Measurements from ENCODE around the gene PEBP1. TPM values are rescaled to one million over a fixed set of nuclear protein-coding genes. Genes with fewer than 3 reads are reported as not detected.

Gene PEBP1
- total RNA-seq, 1 experiment from 2014 or later = 312 TPM

DNA sequence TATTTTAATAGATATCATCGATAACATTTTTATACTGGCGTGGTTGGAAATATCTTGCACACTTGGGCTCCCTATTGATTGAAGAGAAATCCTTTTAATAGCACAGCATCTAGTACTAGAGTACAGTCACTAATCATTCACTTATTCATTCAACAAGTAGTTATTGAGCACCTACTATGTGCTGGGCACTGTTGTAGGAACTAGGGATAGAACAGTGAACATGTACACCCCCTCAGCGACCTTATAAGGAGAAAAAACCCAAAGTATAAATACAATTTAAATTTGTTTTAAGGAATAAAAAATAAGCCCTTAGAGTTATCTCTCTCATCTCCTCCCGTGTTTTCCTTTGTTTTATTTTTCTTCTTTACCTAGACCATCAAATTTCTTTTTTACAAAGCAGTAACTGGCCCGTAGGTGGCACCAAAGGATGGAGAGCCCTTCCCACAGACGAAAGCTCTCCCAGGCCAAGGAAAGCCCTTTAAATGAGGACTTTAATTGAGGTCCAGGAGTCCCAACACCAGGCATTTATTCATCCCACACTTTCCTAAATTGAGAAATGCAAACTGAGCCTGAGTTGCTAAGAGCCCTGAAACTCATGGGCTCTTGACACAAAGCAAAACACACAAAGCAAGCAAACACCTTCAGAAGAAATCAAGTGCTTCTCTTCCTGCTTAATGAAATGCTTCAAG lies 29.0 kb downstream of the PEBP1 start:
- Histone ChIP-seq H3K36me3 (ENCODE audit: insufficient read depth, low read length, poor library complexity, severe bottlenecking) (peaks cover 17% of the 10 kb centered on the region), H3K27me3 (replicated peaks; ENCODE audit: insufficient read depth, low read depth, low read length, poor library complexity) (no peaks in the 10 kb centered on the region), H3K4me3 (ENCODE audit: low read depth, low read length, poor library complexity, severe bottlenecking) (no peak overlapping the region), H3K9me3 (ENCODE audit: low read depth, low read length, poor library complexity, severe bottlenecking) (no peaks in the 10 kb centered on the region), H3K27ac (ENCODE audit: low read depth, low read length, poor library complexity, severe bottlenecking) (no peak overlapping the region), H3K4me1 (ENCODE audit: insufficient read depth, low read length, poor library complexity, severe bottlenecking) (no peaks in the 10 kb centered on the region)
- intact Hi-C loops (cut with micrococcal nuclease; ENCODE audit: unreplicated experiment) = no loop called here
- CTCF ChIA-PET = interaction anchor here (1.0 kb wide), 1 partner anchor 211 kb away, joined by 3 read pairs; the partner anchor contains the start of gene SUDS3
- POLR2A ChIA-PET (ENCODE audit: low non-redundant PET) = no interaction called here
- no TSS peak for BruUV-seq (replicated peaks)
- TF ChIP-seq, protein P1, sequence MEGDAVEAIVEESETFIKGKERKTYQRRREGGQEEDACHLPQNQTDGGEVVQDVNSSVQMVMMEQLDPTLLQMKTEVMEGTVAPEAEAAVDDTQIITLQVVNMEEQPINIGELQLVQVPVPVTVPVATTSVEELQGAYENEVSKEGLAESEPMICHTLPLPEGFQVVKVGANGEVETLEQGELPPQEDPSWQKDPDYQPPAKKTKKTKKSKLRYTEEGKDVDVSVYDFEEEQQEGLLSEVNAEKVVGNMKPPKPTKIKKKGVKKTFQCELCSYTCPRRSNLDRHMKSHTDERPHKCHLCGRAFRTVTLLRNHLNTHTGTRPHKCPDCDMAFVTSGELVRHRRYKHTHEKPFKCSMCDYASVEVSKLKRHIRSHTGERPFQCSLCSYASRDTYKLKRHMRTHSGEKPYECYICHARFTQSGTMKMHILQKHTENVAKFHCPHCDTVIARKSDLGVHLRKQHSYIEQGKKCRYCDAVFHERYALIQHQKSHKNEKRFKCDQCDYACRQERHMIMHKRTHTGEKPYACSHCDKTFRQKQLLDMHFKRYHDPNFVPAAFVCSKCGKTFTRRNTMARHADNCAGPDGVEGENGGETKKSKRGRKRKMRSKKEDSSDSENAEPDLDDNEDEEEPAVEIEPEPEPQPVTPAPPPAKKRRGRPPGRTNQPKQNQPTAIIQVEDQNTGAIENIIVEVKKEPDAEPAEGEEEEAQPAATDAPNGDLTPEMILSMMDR (conservative IDR thresholded peaks at IDR 0.05; ENCODE audit: low read depth, low read length) = peak; percentile 51
- no peak for TF ChIP-seq EZH2 (IDR thresholded peaks at IDR 0.05; ENCODE audit: borderline replicate concordance, low read depth, low read length, poor library complexity, severe bottlenecking)
- peak; percentile 22 for DNase-seq (ENCODE audit: low spot score)

DNA sequence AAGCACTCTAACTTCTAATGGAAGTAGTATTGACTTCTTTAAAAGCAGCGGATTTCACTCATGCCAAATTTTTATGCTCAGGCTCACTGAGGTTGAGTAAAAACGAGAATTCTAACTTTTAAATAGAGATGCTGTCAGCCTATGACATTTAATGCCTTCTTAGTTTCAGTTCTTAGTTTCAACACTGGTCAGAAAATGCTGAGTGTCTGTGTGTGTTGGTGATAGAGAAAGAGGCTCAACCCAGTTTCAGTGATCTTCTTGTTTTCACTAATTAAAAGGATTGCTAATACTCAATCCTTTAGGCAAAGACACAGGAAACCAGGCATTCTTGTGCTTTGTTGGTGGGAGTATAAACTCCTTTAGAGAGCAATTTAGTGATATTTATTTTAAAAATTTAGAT lies 31.0 kb downstream of the PEBP1 start:
- Histone ChIP-seq H3K4me3 (ENCODE audit: low read depth, low read length, poor library complexity, severe bottlenecking) (no peak overlapping the region), H3K27me3 (replicated peaks; ENCODE audit: insufficient read depth, low read depth, low read length, poor library complexity) (no peaks in the 10 kb centered on the region), H3K36me3 (ENCODE audit: insufficient read depth, low read length, poor library complexity, severe bottlenecking) (peaks cover 9% of the 10 kb centered on the region), H3K27ac (ENCODE audit: low read depth, low read length, poor library complexity, severe bottlenecking) (no peak overlapping the region), H3K4me1 (ENCODE audit: insufficient read depth, low read length, poor library complexity, severe bottlenecking) (no peaks in the 10 kb centered on the region), H3K9me3 (ENCODE audit: low read depth, low read length, poor library complexity, severe bottlenecking) (no peaks in the 10 kb centered on the region)
- ChIA-PET POLR2A (ENCODE audit: low non-redundant PET) (no interaction called here), CTCF (interaction anchor here (0.6 kb wide), 1 partner anchor 12 kb away, joined by 3 read pairs; no protein-coding TSS in a partner anchor)
- DNase-seq (ENCODE audit: low spot score) = no peak
- BruUV-seq (replicated peaks) = no TSS peak
- intact Hi-C loops (cut with micrococcal nuclease; ENCODE audit: unreplicated experiment) = no loop called here
- TF ChIP-seq EZH2 (IDR thresholded peaks at IDR 0.05; ENCODE audit: borderline replicate concordance, low read depth, low read length, poor library complexity, severe bottlenecking) = no peak
- TF ChIP-seq, protein P1 (conservative IDR thresholded peaks at IDR 0.05; ENCODE audit: low read depth, low read length) = no peak

DNA sequence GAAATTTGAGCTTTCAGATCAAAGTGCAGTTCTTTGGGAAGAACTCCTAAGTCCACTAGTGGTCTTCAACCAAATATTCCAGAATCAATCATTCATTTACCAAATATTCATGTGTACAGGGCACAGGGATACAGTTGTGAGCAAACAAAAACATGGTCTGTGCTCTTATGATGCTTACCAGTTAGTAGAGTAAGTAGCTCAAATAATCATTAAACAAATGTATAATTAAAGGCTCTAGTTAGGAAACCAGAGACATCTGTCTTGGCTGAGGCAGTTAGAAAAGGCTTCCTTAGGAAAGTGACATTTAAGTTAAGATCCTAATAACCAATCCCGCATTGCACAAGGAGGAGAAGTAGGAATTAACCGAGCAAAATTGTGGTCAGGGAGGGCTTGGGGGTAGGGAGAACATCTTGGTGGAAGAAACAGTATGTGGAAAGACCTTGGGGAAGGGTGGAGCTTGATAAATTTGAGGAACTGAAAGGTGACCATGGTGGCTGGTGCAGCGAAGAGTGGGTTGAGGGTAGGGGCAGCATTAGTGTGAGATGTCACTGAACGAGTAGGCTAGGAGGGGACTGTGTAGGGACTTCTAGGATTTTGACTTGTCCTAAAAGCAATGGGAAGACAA lies 40.0 kb downstream of the PEBP1 start:
- BruUV-seq (replicated peaks) = no TSS peak
- POLR2A ChIA-PET (ENCODE audit: low non-redundant PET) = no interaction called here
- CTCF ChIA-PET = interaction anchor here (0.5 kb wide), 1 partner anchor 1421 kb away, joined by 3 read pairs; no protein-coding TSS in a partner anchor

More for the DNA sequence above, 40.0 kb downstream of the PEBP1 start:
- Histone ChIP-seq H3K9me3 (ENCODE audit: low read depth, low read length, poor library complexity, severe bottlenecking) (no peaks in the 10 kb centered on the region), H3K27ac (ENCODE audit: low read depth, low read length, poor library complexity, severe bottlenecking) (no peak overlapping the region), H3K36me3 (ENCODE audit: insufficient read depth, low read length, poor library complexity, severe bottlenecking) (peaks cover 20% of the 10 kb centered on the region), H3K4me3 (ENCODE audit: low read depth, low read length, poor library complexity, severe bottlenecking) (no peak overlapping the region), H3K27me3 (replicated peaks; ENCODE audit: insufficient read depth, low read depth, low read length, poor library complexity) (no peaks in the 10 kb centered on the region), H3K4me1 (ENCODE audit: insufficient read depth, low read length, poor library complexity, severe bottlenecking) (no peaks in the 10 kb centered on the region)
- TF ChIP-seq EZH2 (IDR thresholded peaks at IDR 0.05; ENCODE audit: borderline replicate concordance, low read depth, low read length, poor library complexity, severe bottlenecking) = no peak
- TF ChIP-seq, protein P1 (conservative IDR thresholded peaks at IDR 0.05; ENCODE audit: low read depth, low read length) = no peak
- intact Hi-C loops (cut with micrococcal nuclease; ENCODE audit: unreplicated experiment) = no loop called here
- DNase-seq (ENCODE audit: low spot score) = no peak

Data from A673 (cell line).